Stomach (tissue), 19 donors: ENCODE results near the gene RPE. TPM values are rescaled to one million over a fixed set of nuclear protein-coding genes. Genes with fewer than 3 reads are reported as not detected.

Experiments used
- DNase-seq, 2 donors: peaks; one replicate each; pipeline versions ENCODE4 v3.0.0 to v3.0.0-alpha.2; 2013 to 2019
- H3K27ac ChIP-seq, 5 donors: fragments of 200-600 bp in 4 of 5; sonication (generic) in 4 of 5; one replicate each; pipeline ENCODE4 v1.5.1; 2013 to 2019; ENCODE audit warnings: mild to moderate bottlenecking in 1 of 5, moderate library complexity in 1 of 5
- H3K27me3 ChIP-seq, 3 donors: fragments of 200-600 bp; sonication (generic); one replicate each; pipeline ENCODE4 v1.5.1; 2017 to 2019; ENCODE audit warnings: mixed run types in 1 of 3
- H3K36me3 ChIP-seq, 4 donors: fragments of 200-600 bp; sonication (generic); 1 replicate in 3 of 4; 2 replicates in 1 of 4; pipeline ENCODE4 v1.5.1; 2016 to 2019
- H3K4me1 ChIP-seq, 4 donors: fragments of 200-600 bp; sonication (generic); one replicate each; pipeline ENCODE4 v1.5.1; 2016 to 2019
- H3K4me3 ChIP-seq, 4 donors: fragments of 200-600 bp; sonication (generic) in 3 of 4; one replicate each; pipeline ENCODE4 v1.5.1; 2016 to 2019; ENCODE audit warnings: mild to moderate bottlenecking in 1 of 4
- H3K9me3 ChIP-seq, 4 donors: fragments of 200-600 bp; sonication (generic); one replicate each; pipeline ENCODE4 v1.5.1; 2016 to 2019
- EP300 ChIP-seq: sonication (generic); formaldehyde crosslinking; IDR thresholded peaks from one replicate; pipeline ENCODE4 v1.6.1; 2017; ENCODE audit warnings: antibody characterized with exemption
- POLR2A ChIP-seq, 4 donors: fragments of 450-650 bp; IDR thresholded peaks; one replicate each; pipeline ENCODE4 v1.6.1; 2016; ENCODE audit warnings: antibody characterized with exemption in 4 of 4, control low read depth in 2 of 4, mild to moderate bottlenecking in 1 of 4, moderate library complexity in 1 of 4
- POLR2AphosphoS5 ChIP-seq, 3 donors: sonication (generic); formaldehyde crosslinking; IDR thresholded peaks; one replicate each; pipeline ENCODE4 v1.6.1; 2016; ENCODE audit warnings: antibody characterized with exemption in 3 of 3
- WGBS, 5 donors: extraction: QIAGEN DNeasy Blood & Tissue Kit in 3 of 5; methylation state at CpG; one replicate each; pipeline versions ENCODE4 v1.1.5 to v1.1.7; 2013 to 2018; 5-methylcytosine and 5-hydroxymethylcytosine counted together
- intact Hi-C: fragments of 100-400 bp; cut with DNase I; formaldehyde crosslinking; loops from one replicate; pipeline ENCODE4 v1.15.1; 2023; ENCODE audit warnings: low total_unique reads
- long read RNA-seq, 10 donors: transcript quantifications; one replicate each; lab custom pipeline, GENCODE V29; 2026
- polyA plus RNA-seq, 3 donors: library from polyadenylated mRNA; stranded (reverse); fragments of 200-250 nt; gene quantifications; one replicate each; pipeline ENCODE4 v1.2.3, GENCODE V29; 2013
- total RNA-seq, 5 donors: library from RNA; depleted of rRNA; stranded (reverse); fragments of >200 nt; gene quantifications; one replicate each; pipeline versions ENCODE4 v1.1.0 to v1.2.3, GENCODE V29; 2014 to 2016
- TF ChIP-seq, protein P1 (sequence below), 7 experiments: fragments of 450-650 bp in 4 of 7; fragments of 200-600 bp in 3 of 7; sonication (generic) in 3 of 7; IDR thresholded peaks; one replicate each; pipeline ENCODE4 v1.5.1; 2016 to 2019; ENCODE audit warnings: antibody characterized with exemption in 7 of 7, control low read depth in 2 of 7, mild to moderate bottlenecking in 1 of 7
- donor health status: healthy with polysubstance abuse.
- donor health status: Bipolar disorder and iron deficiency.
- donor health status: healthy.

RPE gene
- total RNA-seq (10 to 100 TPM in 3 of 5 donors, 1 to 10 TPM in 2; 1.2 to 91.2 (median 20.0) TPM), polyA plus RNA-seq (10 to 100 TPM; 15.0 to 25.1 (median 20.9) TPM)
- long read RNA-seq, donor 1, partial matches to known transcripts, result 0 of 6 reads
- long read RNA-seq, donor 1, other reads (novel, unspliced or antisense), result 0 of 6 reads
- long read RNA-seq, donor 2, transcript RPE-202 (6 exons, 2,569 nt), result major isoform, 6 of 6 reads
- long read RNA-seq, donor 2, partial matches to known transcripts, result 0 of 6 reads
- long read RNA-seq, donor 2, other reads (novel, unspliced or antisense), result 0 of 6 reads
- long read RNA-seq, donor 3, transcript RPE-202 (6 exons, 2,569 nt), result major isoform, 8 of 9 reads
- long read RNA-seq, donor 3, partial matches to known transcripts, result 0 of 9 reads
- long read RNA-seq, donor 3, other reads (novel, unspliced or antisense), result 0 of 9 reads
- long read RNA-seq, donor 4, result 0 reads
- long read RNA-seq, donor 5, transcript RPE-202 (6 exons, 2,569 nt), result major isoform, 10 of 12 reads
- long read RNA-seq, donor 5, partial matches to known transcripts, result 0 of 12 reads
- long read RNA-seq, donor 5, other reads (novel, unspliced or antisense), result 0 of 12 reads
- long read RNA-seq, donor 6, result 0 reads
- long read RNA-seq, donor 7, transcript RPE-202 (6 exons, 2,569 nt), result major isoform, 14 of 17 reads
- long read RNA-seq, donor 7, partial matches to known transcripts, result 0 of 17 reads
- long read RNA-seq, donor 7, other reads (novel, unspliced or antisense), result 0 of 17 reads
- long read RNA-seq, donor 8, transcript RPE-202 (6 exons, 2,569 nt), result major isoform, 8 of 8 reads
- long read RNA-seq, donor 8, partial matches to known transcripts, result 0 of 8 reads
- long read RNA-seq, donor 8, other reads (novel, unspliced or antisense), result 0 of 8 reads
- long read RNA-seq, donor 9, transcript RPE-202 (6 exons, 2,569 nt), result major isoform, 8 of 13 reads
- long read RNA-seq, donor 9, partial matches to known transcripts, result 0 of 13 reads
- long read RNA-seq, donor 9, other reads (novel, unspliced or antisense), result 0 of 13 reads
- long read RNA-seq, donor 10, partial matches to known transcripts, result 0 of 3 reads
- long read RNA-seq, donor 10, other reads (novel, unspliced or antisense), result 0 of 3 reads

DNA sequence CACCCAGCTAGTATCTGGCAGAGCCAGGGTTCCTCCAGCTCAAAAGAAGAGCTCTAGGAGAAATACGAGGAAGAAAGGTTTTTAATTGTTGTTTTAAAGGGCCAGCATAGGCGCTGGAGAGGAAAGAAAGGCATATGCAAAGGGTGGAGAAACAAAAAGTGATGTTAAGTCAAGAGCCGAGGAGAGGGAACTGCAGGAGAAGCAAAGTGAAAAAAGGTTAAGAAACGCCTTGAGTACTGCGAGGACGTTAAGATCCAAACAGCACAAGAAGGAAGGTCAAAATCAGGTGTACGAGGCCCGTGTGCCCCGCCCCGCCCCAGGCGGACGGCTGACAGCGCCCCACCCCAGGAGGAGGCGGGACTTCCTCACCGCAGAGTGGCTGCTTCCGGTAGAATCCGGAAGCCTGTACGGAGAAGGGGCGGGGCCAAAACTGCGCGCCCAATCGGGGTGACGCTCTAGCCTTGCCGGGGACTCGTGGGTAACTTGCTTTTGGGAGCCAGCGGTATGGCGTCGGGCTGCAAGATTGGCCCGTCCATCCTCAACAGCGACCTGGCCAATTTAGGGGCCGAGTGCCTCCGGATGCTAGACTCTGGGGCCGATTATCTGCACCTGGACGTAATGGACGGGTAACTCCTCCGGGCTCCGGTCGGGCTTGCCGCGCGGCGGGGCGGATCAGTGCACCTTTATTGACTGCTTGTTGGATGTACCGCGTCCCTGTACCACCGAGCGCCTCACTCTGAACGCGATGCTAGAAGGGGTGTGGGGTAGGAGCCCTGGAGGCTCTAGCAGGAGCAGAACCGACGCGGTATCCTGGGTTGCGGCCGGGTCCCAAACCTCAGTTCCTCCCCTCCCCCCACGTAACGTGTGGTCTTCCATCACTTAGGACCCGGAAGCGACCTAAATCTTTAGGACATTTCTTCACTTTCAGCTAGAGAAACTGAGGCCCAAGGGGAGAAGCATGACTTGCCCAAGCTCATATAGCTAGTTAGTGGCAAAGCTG, at the start of gene RPE:
RPE (plus strand) TSS at position 481 of the 1,000 bp plus-strand sequence; CDS start at position 505, 24 bp downstream.
- Histone ChIP-seq H3K4me3 (peak within 1 kb of the TSS; percentile 83 to 100 (median 98)), H3K27me3 (no peaks in the 10 kb centered on the region)

DNA sequence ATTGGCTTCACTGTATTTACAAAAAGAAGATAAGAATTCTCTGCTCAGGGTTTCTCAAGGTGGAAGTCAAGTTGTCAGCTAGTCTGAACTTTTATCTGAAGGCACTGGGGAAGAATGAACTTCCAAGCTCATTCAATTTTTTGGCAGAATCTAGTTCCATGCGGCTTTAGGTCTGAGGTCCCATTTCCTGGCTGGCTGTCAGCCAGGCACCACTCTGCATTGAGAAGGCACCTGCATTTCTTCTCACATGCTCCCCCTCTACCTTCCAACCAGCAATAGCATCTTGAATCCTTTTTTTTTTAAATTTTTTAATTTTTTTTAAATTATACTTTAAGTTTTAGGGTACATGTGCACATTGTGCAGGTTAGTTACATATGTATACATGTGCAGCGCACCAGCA, 46.2 kb upstream of the RPE start:
- H3K36me3 ChIP-seq, result no peaks in the 10 kb centered on the region
- TF ChIP-seq POLR2AphosphoS5 (IDR thresholded peaks at IDR 0.05) (no peak), EP300 (no peak), POLR2A (IDR thresholded peaks at IDR 0.05) (no peak)
- TF ChIP-seq, protein P1, sequence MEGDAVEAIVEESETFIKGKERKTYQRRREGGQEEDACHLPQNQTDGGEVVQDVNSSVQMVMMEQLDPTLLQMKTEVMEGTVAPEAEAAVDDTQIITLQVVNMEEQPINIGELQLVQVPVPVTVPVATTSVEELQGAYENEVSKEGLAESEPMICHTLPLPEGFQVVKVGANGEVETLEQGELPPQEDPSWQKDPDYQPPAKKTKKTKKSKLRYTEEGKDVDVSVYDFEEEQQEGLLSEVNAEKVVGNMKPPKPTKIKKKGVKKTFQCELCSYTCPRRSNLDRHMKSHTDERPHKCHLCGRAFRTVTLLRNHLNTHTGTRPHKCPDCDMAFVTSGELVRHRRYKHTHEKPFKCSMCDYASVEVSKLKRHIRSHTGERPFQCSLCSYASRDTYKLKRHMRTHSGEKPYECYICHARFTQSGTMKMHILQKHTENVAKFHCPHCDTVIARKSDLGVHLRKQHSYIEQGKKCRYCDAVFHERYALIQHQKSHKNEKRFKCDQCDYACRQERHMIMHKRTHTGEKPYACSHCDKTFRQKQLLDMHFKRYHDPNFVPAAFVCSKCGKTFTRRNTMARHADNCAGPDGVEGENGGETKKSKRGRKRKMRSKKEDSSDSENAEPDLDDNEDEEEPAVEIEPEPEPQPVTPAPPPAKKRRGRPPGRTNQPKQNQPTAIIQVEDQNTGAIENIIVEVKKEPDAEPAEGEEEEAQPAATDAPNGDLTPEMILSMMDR (IDR thresholded peaks at IDR 0.05), result no peak
- intact Hi-C loops, result no loop called here
- H3K4me3 ChIP-seq, result no peak overlapping the region
- no peak overlapping the region for H3K27ac ChIP-seq
- H3K27me3 ChIP-seq, result no peaks in the 10 kb centered on the region
- peaks cover 0 to 17% (median 10%) of the 10 kb centered on the region in 4 donors for H3K4me1 ChIP-seq
- DNase-seq, result peak; percentile 48 to 50
- no peaks in the 10 kb centered on the region for H3K9me3 ChIP-seq
- WGBS, 5 donors, result 52 to 74% (median 58%) methylated on average over 2 of the region's 2 CpGs

More for the DNA sequence above, at the start of gene RPE:
- peak; percentile 97 to 99 for DNase-seq
- Histone ChIP-seq H3K36me3 (peaks cover 0 to 5% (median 1%) of the 10 kb centered on the region in 4 donors), H3K9me3 (no peaks in the 10 kb centered on the region), H3K4me1 (peaks cover 29 to 52% (median 42%) of the 10 kb centered on the region in 4 donors), H3K27ac (peak within 1 kb of the TSS; percentile 74 to 87 (median 85))
- TF ChIP-seq EP300 (no peak), POLR2AphosphoS5 (IDR thresholded peaks at IDR 0.05) (peak; percentile 70 to 93 (median 82))
- intact Hi-C loops, result no loop called here
- WGBS, 5 donors, result 0 to 1% (median 0%) methylated on average over 36 to 58 of the region's 58 CpGs

DNA sequence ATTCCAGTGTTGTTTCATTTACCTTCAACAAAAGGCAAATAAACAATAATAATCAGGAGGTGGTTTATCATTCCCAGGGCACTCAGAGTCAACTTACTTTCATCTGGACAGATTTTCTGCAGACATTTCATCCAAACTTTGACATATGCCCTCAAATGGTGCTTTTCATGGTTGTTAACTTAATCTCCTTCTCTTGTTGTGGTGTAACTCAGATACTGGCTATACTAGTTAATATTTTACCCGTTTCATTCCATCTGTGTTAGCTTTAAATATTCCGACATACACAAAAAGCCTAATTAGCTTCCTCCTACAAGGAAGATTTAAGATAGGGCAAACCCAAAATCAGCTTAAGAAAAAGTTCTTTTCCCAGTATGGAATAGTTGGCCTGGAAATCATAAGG, 44.4 kb upstream of the RPE start:
- H3K4me1 ChIP-seq, result peaks cover 0 to 17% (median 10%) of the 10 kb centered on the region in 4 donors
- intact Hi-C loops, result no loop called here
- 31 to 61% (median 39%) methylated on average over 2 of the region's 2 CpGs for WGBS, 5 donors

DNA sequence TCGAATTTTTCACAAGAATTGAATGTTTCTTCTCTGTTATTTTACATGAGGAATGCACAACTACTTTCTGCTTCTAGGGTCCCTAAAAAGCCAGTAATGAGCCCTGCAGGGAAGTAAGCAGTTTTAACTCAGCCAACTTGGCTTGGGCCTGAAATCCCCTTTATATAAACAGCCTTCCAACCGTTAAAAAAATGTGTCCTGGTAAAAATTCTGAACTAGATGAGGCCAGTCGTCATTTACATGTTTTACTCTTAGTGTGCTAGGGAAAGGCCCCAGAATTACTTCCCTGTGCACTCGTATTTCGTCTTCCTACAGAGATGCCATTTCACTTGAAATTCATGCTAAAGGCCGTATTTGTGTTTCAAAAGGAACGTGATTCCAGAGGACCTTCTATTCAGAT, 42.4 kb upstream of the RPE start:
- Histone ChIP-seq H3K4me3 (no peak overlapping the region), H3K9me3 (no peaks in the 10 kb centered on the region), H3K27me3 (no peaks in the 10 kb centered on the region), H3K36me3 (no peaks in the 10 kb centered on the region), H3K27ac (peak overlapping the region in 2 of 5 donors; percentile 4 to 7), H3K4me1 (peaks cover 0 to 17% (median 10%) of the 10 kb centered on the region in 4 donors)
- TF ChIP-seq POLR2A (IDR thresholded peaks at IDR 0.05) (no peak), EP300 (no peak), POLR2AphosphoS5 (IDR thresholded peaks at IDR 0.05) (no peak)
- TF ChIP-seq, protein P1 (IDR thresholded peaks at IDR 0.05), result no peak
- intact Hi-C loops, result no loop called here
- WGBS, 5 donors, result 37 to 46% (median 43%) methylated on average over 7 of the region's 7 CpGs
- peak in 1 of 2 donors; percentile 28 for DNase-seq

More for the DNA sequence above, 44.4 kb upstream of the RPE start:
- DNase-seq, result no peak
- no peak overlapping the region for H3K27ac ChIP-seq
- no peaks in the 10 kb centered on the region for H3K27me3 ChIP-seq
- no peak overlapping the region for H3K4me3 ChIP-seq
- no peaks in the 10 kb centered on the region for H3K9me3 ChIP-seq
- no peak for TF ChIP-seq POLR2A (IDR thresholded peaks at IDR 0.05)
- no peaks in the 10 kb centered on the region for H3K36me3 ChIP-seq
